ENCODE data around the gene ROBO1. TPM values are rescaled to one million over a fixed set of nuclear protein-coding genes. Genes with fewer than 3 reads are reported as not detected.

The ROBO1 gene
- total and polyA plus RNA-seq, 2 of the 13 experiments (the other 11 are each of a cell fraction or from before 2014, with no cell fraction given) = 52.2 to 71.0 TPM

DNA sequence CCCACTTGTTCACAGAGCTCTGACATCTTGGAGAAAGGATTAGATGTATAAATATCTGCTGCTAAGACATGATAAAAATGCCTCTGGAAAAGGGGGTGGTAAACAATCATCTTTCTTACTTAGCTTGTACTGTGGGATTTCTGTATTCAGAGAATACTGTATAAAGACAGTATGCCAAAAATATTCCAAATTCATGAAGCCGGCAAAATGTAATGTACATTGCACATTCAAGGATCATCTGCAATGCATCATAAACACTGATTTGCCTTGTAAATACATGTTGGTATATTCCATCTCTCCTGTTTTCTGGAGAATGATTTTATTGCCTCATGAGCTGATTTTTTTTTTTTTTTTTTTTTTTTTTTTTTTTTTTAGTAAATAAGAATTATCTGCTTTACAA lies 355.3 kb downstream of the ROBO1 start (continued):
- TF ChIP-seq, protein P1, sequence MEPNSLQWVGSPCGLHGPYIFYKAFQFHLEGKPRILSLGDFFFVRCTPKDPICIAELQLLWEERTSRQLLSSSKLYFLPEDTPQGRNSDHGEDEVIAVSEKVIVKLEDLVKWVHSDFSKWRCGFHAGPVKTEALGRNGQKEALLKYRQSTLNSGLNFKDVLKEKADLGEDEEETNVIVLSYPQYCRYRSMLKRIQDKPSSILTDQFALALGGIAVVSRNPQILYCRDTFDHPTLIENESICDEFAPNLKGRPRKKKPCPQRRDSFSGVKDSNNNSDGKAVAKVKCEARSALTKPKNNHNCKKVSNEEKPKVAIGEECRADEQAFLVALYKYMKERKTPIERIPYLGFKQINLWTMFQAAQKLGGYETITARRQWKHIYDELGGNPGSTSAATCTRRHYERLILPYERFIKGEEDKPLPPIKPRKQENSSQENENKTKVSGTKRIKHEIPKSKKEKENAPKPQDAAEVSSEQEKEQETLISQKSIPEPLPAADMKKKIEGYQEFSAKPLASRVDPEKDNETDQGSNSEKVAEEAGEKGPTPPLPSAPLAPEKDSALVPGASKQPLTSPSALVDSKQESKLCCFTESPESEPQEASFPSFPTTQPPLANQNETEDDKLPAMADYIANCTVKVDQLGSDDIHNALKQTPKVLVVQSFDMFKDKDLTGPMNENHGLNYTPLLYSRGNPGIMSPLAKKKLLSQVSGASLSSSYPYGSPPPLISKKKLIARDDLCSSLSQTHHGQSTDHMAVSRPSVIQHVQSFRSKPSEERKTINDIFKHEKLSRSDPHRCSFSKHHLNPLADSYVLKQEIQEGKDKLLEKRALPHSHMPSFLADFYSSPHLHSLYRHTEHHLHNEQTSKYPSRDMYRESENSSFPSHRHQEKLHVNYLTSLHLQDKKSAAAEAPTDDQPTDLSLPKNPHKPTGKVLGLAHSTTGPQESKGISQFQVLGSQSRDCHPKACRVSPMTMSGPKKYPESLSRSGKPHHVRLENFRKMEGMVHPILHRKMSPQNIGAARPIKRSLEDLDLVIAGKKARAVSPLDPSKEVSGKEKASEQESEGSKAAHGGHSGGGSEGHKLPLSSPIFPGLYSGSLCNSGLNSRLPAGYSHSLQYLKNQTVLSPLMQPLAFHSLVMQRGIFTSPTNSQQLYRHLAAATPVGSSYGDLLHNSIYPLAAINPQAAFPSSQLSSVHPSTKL (CRISPR knock-in tag; IDR thresholded peaks at IDR 0.05) = no peak
- no peak for TF ChIP-seq ZBTB7B (CRISPR knock-in tag; IDR thresholded peaks at IDR 0.05)
- TF ChIP-seq KLF6 (CRISPR knock-in tag; IDR thresholded peaks at IDR 0.05) = no peak
- TF ChIP-seq DPF2 (CRISPR knock-in tag; IDR thresholded peaks at IDR 0.05; ENCODE audit: borderline replicate concordance, low read depth) = no peak
- no peak for TF ChIP-seq HIVEP1 (CRISPR knock-in tag; IDR thresholded peaks at IDR 0.05)
- TF ChIP-seq ZSCAN29 (CRISPR knock-in tag; conservative IDR thresholded peaks at IDR 0.05) = no peak
- no peak for TF ChIP-seq RFX1 (IDR thresholded peaks at IDR 0.05)
- TF ChIP-seq TARDBP (CRISPR knock-in tag; IDR thresholded peaks at IDR 0.05) = no peak
- no peak for TF ChIP-seq TCF7 (IDR thresholded peaks at IDR 0.05; ENCODE audit: low read depth)

DNA sequence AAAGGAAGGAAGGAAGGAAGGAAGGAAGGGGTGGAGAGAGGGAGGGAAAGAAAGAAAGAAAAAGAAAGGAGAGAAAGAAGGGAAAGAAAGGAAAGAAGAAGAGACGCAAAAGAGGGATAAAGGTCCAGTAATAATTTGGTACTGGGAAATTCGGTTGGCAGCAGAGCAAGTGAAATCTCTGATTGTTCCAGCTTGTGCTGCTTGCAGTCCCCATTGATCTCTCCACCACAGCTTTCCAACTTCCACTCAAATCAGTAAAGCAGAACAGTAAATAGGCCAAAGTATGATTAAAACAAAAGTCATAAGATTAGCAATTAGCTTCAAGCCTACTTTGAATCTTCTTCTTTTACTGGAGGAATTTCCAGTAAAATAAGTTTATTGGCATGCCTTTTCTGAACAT lies 357.2 kb downstream of the ROBO1 start:
- ChIA-PET CTCF (ENCODE audit: low intra/inter-chr PET ratio, low total read pairs) (no interaction called here), POLR2A (no interaction called here)
- Histone ChIP-seq H3K9ac (ENCODE audit: insufficient read depth, low read depth, low read length) (no peak overlapping the region), H3K4me1 (ENCODE audit: insufficient read depth, low read length) (no peaks in the 10 kb centered on the region), H3K27ac (ENCODE audit: extremely low read length, insufficient read depth, low read length) (no peak overlapping the region), H3K27me3 (ENCODE audit: control insufficient read depth in 1 of 2, insufficient read depth in 2 of 2, low read length in 2 of 2) (no peaks in the 10 kb centered on the region), H3K36me3 (replicated peaks in 1 of 2; ENCODE audit: control insufficient read depth in 1 of 2, insufficient read depth in 2 of 2, low read length in 2 of 2) (no peaks in the 10 kb centered on the region), H3K4me2 (ENCODE audit: low read depth, low read length) (no peak overlapping the region), H2AFZ (ENCODE audit: low read length) (no peak overlapping the region), H3K79me2 (ENCODE audit: insufficient read depth, low read length) (no peaks in the 10 kb centered on the region), H3K9me3 (ENCODE audit: low read length) (no peaks in the 10 kb centered on the region), H4K20me1 (ENCODE audit: insufficient read depth, low read length) (no peaks in the 10 kb centered on the region), H3K4me3 (replicated peaks in 1 of 3; ENCODE audit: insufficient read depth in 1 of 3, low read depth in 2 of 3, low read length in 3 of 3) (no peak overlapping the region)
- 3% methylated on average over 2 of the region's 2 CpGs for WGBS (ENCODE audit: low lambda C conversion rate)
- ATAC-seq (no peak), DNase-seq (ENCODE audit: low spot score) (no peak), FAIRE-seq (no peak)
- in situ Hi-C loops (cut with HindIII; ENCODE audit: extremely low pct_ligation_motif_present, low pct_unique_long_range_greater_than_20kb) = no loop called here
- intact Hi-C loops (cut with micrococcal nuclease; ENCODE audit: unreplicated experiment) = no loop called here
- no TSS peak for BruUV-seq (replicated peaks)
- no peak for TF ChIP-seq FOXC1 (CRISPR knock-in tag; IDR thresholded peaks at IDR 0.05; ENCODE audit: borderline replicate concordance)
- TF ChIP-seq PHF8 (CRISPR knock-in tag; IDR thresholded peaks at IDR 0.05) = no peak
- no peak for TF ChIP-seq CHCHD3 (CRISPR knock-in tag; IDR thresholded peaks at IDR 0.05)
- TF ChIP-seq, protein P2, sequence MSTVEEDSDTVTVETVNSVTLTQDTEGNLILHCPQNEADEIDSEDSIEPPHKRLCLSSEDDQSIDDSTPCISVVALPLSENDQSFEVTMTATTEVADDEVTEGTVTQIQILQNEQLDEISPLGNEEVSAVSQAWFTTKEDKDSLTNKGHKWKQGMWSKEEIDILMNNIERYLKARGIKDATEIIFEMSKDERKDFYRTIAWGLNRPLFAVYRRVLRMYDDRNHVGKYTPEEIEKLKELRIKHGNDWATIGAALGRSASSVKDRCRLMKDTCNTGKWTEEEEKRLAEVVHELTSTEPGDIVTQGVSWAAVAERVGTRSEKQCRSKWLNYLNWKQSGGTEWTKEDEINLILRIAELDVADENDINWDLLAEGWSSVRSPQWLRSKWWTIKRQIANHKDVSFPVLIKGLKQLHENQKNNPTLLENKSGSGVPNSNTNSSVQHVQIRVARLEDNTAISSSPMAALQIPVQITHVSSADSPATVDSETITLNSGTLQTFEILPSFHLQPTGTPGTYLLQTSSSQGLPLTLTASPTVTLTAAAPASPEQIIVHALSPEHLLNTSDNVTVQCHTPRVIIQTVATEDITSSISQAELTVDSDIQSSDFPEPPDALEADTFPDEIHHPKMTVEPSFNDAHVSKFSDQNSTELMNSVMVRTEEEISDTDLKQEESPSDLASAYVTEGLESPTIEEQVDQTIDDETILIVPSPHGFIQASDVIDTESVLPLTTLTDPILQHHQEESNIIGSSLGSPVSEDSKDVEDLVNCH (CRISPR knock-in tag; IDR thresholded peaks at IDR 0.05) = no peak
- no peak for TF ChIP-seq POLR2AphosphoS5 (IDR thresholded peaks at IDR 0.05; ENCODE audit: low read depth, low read length)
- TF ChIP-seq MIER2 (CRISPR knock-in tag; IDR thresholded peaks at IDR 0.05) = no peak
- TF ChIP-seq, protein P3, sequence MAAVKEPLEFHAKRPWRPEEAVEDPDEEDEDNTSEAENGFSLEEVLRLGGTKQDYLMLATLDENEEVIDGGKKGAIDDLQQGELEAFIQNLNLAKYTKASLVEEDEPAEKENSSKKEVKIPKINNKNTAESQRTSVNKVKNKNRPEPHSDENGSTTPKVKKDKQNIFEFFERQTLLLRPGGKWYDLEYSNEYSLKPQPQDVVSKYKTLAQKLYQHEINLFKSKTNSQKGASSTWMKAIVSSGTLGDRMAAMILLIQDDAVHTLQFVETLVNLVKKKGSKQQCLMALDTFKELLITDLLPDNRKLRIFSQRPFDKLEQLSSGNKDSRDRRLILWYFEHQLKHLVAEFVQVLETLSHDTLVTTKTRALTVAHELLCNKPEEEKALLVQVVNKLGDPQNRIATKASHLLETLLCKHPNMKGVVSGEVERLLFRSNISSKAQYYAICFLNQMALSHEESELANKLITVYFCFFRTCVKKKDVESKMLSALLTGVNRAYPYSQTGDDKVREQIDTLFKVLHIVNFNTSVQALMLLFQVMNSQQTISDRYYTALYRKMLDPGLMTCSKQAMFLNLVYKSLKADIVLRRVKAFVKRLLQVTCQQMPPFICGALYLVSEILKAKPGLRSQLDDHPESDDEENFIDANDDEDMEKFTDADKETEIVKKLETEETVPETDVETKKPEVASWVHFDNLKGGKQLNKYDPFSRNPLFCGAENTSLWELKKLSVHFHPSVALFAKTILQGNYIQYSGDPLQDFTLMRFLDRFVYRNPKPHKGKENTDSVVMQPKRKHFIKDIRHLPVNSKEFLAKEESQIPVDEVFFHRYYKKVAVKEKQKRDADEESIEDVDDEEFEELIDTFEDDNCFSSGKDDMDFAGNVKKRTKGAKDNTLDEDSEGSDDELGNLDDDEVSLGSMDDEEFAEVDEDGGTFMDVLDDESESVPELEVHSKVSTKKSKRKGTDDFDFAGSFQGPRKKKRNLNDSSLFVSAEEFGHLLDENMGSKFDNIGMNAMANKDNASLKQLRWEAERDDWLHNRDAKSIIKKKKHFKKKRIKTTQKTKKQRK (IDR thresholded peaks at IDR 0.05; ENCODE audit: low read length) = no peak
- TF ChIP-seq HNRNPL (IDR thresholded peaks at IDR 0.05; ENCODE audit: low read depth, low read length) = no peak
